Prostate gland (tissue), 2 donors: ENCODE measurements around the gene NAPB.

ENCODE experiments used
- POLR2A ChIP-seq: fragments of 450-650 bp; IDR thresholded peaks from one replicate; pipeline ENCODE4 v1.6.1; 2016; ENCODE audit warnings: antibody characterized with exemption, mild to moderate bottlenecking
- POLR2AphosphoS5 ChIP-seq: sonication (generic); formaldehyde crosslinking; IDR thresholded peaks from one replicate; pipeline ENCODE4 v1.6.1; 2017; ENCODE audit warnings: antibody characterized with exemption
- TF ChIP-seq, protein P1 (sequence below), 4 experiments: fragments of 200-600 bp in 2 of 4; fragments of 450-650 bp in 2 of 4; sonication (generic) in 2 of 4; IDR thresholded peaks; 1 replicate in 3 of 4; 2 replicates in 1 of 4; pipeline ENCODE4 v1.5.1; 2016 to 2019; ENCODE audit warnings: antibody characterized with exemption in 4 of 4, mild to moderate bottlenecking in 2 of 4, moderate library complexity in 2 of 4

DNA sequence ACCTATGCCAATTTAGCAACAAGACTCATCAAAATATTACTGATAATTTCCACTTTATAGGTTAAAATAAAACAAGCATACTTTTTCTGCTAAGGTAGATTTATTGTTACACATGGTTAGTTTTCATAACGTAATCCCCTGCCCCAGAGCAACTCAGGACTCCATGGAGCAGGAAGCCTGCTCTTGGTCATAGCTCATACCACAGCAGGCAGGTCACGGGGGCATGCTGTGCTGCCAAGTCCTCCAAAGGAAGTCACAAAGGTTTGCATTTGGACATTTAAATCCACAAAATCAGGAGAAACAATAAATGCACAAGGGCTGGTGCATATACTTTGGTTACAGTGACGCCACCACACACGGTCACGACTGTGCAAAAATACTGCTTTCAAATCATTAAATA, 46.8 kb downstream of the NAPB start:
- TF ChIP-seq POLR2A = no peak
- TF ChIP-seq, protein P1, sequence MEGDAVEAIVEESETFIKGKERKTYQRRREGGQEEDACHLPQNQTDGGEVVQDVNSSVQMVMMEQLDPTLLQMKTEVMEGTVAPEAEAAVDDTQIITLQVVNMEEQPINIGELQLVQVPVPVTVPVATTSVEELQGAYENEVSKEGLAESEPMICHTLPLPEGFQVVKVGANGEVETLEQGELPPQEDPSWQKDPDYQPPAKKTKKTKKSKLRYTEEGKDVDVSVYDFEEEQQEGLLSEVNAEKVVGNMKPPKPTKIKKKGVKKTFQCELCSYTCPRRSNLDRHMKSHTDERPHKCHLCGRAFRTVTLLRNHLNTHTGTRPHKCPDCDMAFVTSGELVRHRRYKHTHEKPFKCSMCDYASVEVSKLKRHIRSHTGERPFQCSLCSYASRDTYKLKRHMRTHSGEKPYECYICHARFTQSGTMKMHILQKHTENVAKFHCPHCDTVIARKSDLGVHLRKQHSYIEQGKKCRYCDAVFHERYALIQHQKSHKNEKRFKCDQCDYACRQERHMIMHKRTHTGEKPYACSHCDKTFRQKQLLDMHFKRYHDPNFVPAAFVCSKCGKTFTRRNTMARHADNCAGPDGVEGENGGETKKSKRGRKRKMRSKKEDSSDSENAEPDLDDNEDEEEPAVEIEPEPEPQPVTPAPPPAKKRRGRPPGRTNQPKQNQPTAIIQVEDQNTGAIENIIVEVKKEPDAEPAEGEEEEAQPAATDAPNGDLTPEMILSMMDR (IDR thresholded peaks at IDR 0.05) = no peak
- TF ChIP-seq POLR2AphosphoS5 = no peak
